ENCODE data around the gene EIF6.
A peak's percentile ranks its signal among the peaks of the same experiment; 100 is the strongest.

EIF6 gene

DNA sequence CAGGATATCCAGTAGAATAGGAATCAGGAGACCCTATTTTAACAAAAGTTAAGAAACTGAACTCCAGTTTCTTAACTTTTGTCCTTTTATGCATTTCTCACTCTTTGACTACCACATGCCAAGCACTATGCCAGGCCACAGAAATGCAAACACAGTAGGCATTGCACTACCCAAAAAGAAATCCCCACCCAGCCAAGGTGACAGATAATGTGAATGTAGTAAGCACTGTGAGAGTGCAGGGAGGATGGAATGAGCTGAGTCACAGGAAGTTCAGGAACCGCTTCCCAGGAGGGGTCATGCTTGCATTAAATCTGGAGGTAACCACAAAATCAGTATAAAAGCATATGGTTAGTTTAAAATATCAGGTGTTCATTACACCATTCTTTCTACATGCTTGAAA lies 27.7 kb upstream of the EIF6 start:
- ATAC-seq (peak; percentile 87), DNase-seq (peak; percentile 35)

- no peak for ATAC-seq
- no peak for DNase-seq
These were observed 27.2 kb upstream of the EIF6 start for GRCh38 chr20:35311822-35312221.

DNA sequence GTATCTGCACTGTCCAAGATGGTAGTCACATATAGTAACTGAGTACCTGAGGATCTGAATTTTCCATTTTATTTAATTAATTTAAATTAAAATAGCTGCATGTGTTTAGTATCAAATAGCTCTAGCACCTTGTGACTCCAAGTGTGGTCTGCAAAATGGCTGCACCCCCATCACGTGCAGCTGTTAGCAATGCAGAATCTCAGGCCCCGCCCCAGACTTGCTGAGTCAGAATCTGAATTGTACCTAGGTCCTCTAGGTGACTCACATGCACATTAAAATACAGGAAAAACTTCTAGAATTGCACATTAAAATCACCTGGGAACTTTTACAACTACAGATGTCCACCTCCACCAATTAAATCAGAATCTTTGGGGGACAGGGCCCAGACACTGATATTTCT lies 26.8 kb upstream of the EIF6 start:
- peak; percentile 59 for ATAC-seq
- peak; percentile 76 for DNase-seq

- no peak for ATAC-seq
- no peak for DNase-seq
These were observed 23.4 kb upstream of the EIF6 start for GRCh38 chr20:35307666-35308653.

DNA sequence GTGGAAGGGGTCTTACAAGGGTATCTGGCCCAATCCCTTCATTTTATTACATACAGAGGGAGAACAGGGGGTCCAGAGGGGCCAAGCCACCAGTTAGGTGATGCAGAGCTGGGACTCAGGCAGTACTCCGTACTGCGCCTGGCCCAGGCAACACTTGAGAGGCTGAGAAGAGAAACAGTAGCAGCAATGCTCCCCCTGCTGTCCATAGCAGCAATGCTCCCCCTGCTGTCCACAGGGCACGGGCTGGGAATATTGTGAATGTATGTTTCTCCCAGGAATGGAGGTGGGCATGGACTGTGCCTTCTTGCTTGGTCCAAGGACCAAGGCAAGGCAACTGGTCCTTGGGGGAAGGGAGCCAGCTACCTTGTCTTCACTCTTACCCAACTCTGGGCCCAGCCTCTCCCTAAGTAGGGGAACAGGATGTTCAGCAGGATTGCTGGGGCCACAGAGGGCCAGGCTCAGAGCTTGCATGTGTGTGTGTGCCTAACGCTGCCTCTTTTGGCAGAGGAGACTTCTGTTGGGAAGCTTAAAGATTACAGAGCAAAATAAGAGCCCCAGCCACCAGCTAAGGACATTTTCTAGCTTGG lies 22.5 kb upstream of the EIF6 start:
- DNase-seq (peak; percentile 40), ATAC-seq (no peak)

- ATAC-seq (peak; percentile 99), DNase-seq (peak; percentile 84)
These were observed 21.3 kb upstream of the EIF6 start for GRCh38 chr20:35305682-35306556.

DNA sequence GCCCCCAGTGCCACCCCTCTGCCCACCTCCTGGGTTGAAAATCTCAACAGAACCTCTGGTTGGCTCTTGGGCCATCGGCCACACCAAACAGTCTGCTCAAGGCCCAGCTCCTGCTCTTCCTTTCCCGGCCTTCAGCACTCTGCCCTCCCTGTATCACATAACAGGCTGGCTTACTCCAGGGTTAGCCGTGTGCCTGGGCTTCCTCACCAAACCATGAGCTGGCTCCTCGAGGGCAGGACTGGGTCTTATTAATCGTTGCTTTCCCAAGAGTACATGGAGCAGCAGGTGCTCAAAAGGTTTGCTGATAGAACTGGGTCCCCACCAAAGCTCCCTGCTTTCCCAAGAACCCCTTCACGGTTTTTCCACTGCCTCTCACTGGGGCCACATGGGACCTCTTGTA lies 20.4 kb upstream of the EIF6 start:
- no peak for ATAC-seq

GRCh38 chr20:35303735-35304491 lies 19.3 kb upstream of the EIF6 start:
- ATAC-seq (peak; percentile 54), DNase-seq (peak; percentile 85)

More for the DNA sequence above, 20.4 kb upstream of the EIF6 start:
- no peak for DNase-seq

- no peak for DNase-seq
- no peak for ATAC-seq
These were observed 18.8 kb upstream of the EIF6 start for GRCh38 chr20:35303382-35303734.

DNA sequence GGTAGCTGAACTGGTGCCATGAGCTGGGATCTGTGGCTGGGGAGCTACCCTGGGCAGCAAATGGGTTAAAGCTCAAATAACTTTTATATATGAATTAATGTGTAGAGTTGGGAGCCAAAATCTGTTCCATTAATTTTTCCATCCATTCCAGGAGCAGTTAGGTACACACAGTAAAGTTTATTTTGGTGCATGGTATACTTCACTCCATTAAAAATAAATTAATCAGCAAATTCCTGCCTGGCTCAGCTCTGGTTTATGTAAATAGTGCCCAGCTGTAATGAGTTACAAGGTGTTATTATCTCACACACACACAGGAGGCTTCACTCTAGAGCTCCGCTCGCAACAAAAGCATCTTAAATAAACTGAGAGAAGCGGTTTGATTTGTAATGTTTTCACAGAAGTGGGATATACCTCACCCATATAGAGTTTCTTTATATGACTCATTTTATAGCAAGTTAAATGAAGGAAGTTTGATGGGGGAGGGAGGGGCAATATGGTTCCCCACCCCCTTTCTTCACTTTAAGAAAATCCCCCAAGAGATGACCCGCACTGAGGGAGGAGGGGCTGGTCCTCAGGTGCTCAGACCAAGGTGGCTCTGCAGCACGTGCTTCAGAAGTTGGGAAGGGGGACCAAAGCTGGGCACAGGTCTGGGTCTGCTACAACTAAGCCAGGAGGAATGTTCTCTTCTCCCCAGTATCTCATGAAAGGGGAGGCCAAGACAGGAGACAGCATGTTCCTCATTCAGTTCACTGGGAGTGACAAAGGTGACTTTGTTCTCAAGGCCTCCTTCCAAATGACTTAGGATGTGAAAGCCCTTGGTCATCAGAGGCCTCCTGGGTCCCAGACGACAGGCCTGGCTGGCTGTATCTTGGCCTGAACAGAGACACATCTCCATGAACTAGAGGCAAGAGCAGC lies 18.1 kb upstream of the EIF6 start:
- ATAC-seq: no peak
- DNase-seq: no peak

DNA sequence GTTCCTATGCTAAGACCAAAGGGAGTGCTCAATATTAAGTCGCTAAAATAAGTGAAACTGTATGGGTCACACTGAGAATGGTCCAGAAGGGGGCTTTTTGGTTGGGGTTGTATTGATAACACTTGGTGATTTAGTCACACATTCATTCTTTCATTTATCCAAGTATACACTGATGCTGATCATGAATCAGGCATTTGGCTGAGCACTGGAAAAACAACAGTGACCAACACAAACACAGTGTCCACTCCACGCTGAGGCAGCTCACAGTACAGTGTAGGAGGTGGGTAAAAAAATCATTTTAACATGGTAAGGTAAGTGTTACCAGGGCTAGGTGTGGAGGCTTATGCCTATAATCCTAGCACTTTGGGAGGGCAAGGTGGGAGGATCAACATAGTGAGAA lies 16.9 kb upstream of the EIF6 start:
- no peak for DNase-seq

DNA sequence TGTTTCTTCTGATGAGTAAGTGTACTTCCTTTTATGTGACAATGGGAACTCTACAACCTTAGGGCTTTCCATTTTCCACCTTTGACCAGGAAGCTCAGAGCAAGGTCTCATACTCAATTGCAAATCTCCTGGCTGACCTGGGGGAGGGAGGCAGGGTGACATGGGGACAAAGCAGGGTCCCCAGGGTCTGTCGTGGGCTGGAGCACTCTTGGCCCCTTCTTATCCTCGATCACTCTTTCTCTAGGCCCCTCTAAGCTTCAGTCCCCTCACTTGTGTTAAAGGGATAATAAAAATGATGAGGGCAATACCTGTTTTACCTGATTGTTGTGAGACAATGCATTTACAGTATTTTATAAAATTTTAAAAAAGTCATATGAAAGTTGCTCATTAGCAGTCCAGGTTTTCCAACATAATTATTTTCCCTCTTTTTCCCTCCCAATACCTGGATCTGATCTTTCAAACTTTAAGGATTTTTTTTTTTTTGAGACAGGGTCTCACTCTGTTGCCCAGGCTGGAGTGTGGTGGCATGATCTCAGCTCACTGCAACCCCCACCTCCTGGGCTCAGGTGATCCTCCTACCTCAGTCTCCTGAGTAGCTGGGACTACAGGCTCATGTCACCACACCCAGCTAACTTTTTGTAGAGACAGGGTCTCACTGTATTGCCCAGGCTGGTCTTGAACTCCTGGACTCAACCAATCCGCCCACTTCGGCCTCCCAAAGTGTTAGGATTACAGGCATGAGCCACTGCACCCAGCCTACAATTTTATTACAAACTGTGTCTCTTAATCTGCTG lies 16.1 kb upstream of the EIF6 start:
- ATAC-seq: no peak
- no peak for DNase-seq

More for the DNA sequence above, 16.9 kb upstream of the EIF6 start:
- ATAC-seq: no peak

- ATAC-seq (no peak), DNase-seq (no peak)
These were observed 15.2 kb upstream of the EIF6 start for GRCh38 chr20:35299780-35300179.

DNA sequence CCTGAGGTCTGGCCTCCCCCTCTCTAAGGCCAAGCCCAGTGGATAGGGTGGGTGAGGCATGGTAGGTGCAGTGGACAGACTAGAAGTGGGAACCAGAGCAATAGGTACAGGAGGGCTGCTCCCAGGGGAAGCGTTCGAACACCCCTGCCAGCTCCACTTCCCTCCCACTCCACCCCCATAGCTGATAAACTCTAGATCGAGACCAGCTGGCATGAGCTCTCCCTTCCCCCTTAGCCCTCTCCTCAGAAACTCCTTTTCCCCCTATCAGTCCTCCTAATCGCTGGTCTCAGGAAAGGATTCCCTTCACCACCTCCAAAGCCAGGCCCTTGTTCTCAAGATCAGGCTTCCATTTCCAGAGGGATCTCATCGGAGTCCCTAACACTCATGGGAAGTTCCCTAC lies 13.7 kb upstream of the EIF6 start:
- ATAC-seq (no peak), DNase-seq (no peak)

DNA sequence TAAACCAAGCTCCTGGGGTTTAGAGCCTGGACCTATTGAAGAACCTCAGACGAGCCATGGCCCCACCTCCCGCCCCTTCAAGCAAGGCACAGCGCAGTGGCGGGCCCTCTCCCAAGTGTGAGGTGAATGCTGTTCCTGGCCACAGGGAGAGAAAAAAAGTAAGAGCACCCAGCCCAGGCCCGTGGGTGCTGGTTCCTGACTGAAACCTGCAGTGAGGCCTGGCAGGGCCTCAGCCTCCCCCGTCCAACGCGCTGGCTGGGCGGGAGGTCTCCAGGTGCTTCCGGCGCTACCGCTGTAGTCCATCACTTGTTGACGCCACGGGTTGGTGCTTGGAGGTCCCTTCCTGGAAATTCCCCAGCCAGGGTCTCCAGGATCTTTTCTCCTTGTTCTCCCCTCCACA lies 13.2 kb upstream of the EIF6 start:
- DNase-seq (no peak), ATAC-seq (no peak)

GRCh38 chr20:35297155-35297554 lies 12.6 kb upstream of the EIF6 start:
- no peak for DNase-seq
- ATAC-seq: no peak

- ATAC-seq (no peak), DNase-seq (no peak)
These were observed 11.6 kb upstream of the EIF6 start for GRCh38 chr20:35296101-35296554.

DNA sequence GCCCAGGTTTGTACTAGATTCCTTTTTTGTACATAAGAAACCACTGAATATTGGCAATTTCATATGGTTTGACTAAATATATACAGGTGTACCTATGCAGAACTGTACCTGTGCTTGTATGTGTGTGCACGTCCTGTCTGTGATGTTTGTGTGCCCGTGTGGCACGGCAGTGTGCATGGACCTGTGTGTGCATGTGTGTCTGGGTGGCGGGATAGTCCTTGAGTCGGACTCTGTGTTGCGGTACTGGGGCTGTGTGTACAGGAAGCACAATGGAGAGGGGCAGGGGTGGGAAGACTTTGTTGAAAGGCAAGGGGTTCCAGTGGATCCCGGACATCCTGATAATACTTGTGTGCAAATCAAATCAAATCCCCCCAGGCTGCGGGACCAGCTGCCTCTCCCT lies 11.1 kb upstream of the EIF6 start:
- no peak for ATAC-seq

GRCh38 chr20:35295058-35295457 lies 10.5 kb upstream of the EIF6 start:
- DNase-seq: no peak
- no peak for ATAC-seq

More for the DNA sequence above, 11.1 kb upstream of the EIF6 start:
- DNase-seq: no peak

- DNase-seq: no peak
- ATAC-seq: no peak
These were observed 9.7 kb upstream of the EIF6 start for GRCh38 chr20:35294293-35294685.
